K562 (cell line): Measurements from ENCODE around the gene LPCAT1. TPM values are rescaled to one million over a fixed set of nuclear protein-coding genes. Genes with fewer than 3 reads are reported as not detected.

Experiments
- ATAC-seq: fragments of 200-7000 bp; cut with Tn5 transposase; 3 replicates; pipeline ENCODE4 v1.9.1; 2020; ENCODE audit warnings: moderate library complexity
- BruUV-seq: library from RNA; stranded (reverse); fragments of 400-500 nt; replicated peaks from 2 replicates; lab custom pipeline; 2021; lab: Mats Ljungman, UMichigan
- CTCF ChIA-PET: fragments of 300-600 bp; formaldehyde crosslinking; extraction: SDS; loops from one replicate; lab custom pipeline; 2021; ENCODE audit warnings: low intra/inter-chr PET ratio; lab: Yijun Ruan, JAX
- POLR2A ChIA-PET: fragments of 300-600, 350-650 bp; sonication (Branson Sonifier 250); formaldehyde crosslinking; extraction: SDS; loops from one replicate; lab custom pipeline; 2021; ENCODE audit warnings: antibody characterized with exemption, inconsistent platforms; lab: Yijun Ruan, JAX
- DNase-seq, 4 experiments: peaks; one replicate each; pipeline versions ENCODE4 v3.0.0 to v3.0.0-alpha.2; 2011 to 2018; ENCODE audit warnings: low spot score in 3 of 4, mixed read lengths in 3 of 4; ENCODE audit errors: extremely low read depth in 1 of 4
- FAIRE-seq: peaks from 2 replicates; lab custom pipeline; 2011; peaks lifted over from hg19 to GRCh38; lab: Jason Lieb, UNC
- H2AFZ ChIP-seq: 2 replicates; pipeline ENCODE4 v1.6.0; 2011; ENCODE audit warnings: low read depth, low read length, control low read depth, inconsistent platforms
- H3K27ac ChIP-seq: fragments of 200-600 bp; 3 replicates; pipeline ENCODE4 v1.8.0; 2011; ENCODE audit warnings: low read depth, mild to moderate bottlenecking, control low read depth, inconsistent platforms, low read length, moderate library complexity, mixed read lengths; ENCODE audit errors: extremely low read depth
- H3K27me3 ChIP-seq, 2 experiments: fragments of 300-600 bp in 1 of 2; 2 replicates in 1 of 2; 3 replicates in 1 of 2; pipeline versions ENCODE4 v1.6.0 to v1.8.0; 2011; ENCODE audit warnings: inconsistent platforms in 2 of 2, low read length in 2 of 2, mild to moderate bottlenecking in 1 of 2, mixed read lengths in 1 of 2, moderate library complexity in 1 of 2; ENCODE audit not compliant: control insufficient read depth in 2 of 2, insufficient read depth in 2 of 2
- H3K36me3 ChIP-seq: fragments of 300-600 bp; 3 replicates; pipeline ENCODE4 v1.8.0; 2011; ENCODE audit warnings: mild to moderate bottlenecking, low read length, inconsistent platforms; ENCODE audit not compliant: control insufficient read depth, insufficient read depth
- H3K4me1 ChIP-seq, 2 experiments: fragments of 200-600 bp in 1 of 2; replicated peaks in 1 of 2; 2 replicates in 1 of 2; 3 replicates in 1 of 2; pipeline versions ENCODE4 v1.5.1 to v1.8.0; 2011; ENCODE audit warnings: inconsistent platforms in 2 of 2, low read length in 2 of 2, mild to moderate bottlenecking in 1 of 2, mixed read lengths in 1 of 2, moderate library complexity in 1 of 2; ENCODE audit not compliant: control insufficient read depth in 2 of 2, insufficient read depth in 2 of 2
- H3K4me2 ChIP-seq: 2 replicates; pipeline ENCODE4 v1.6.1; 2011; ENCODE audit warnings: low read length, control low read depth, inconsistent platforms, mixed read lengths; ENCODE audit not compliant: insufficient read depth
- H3K4me3 ChIP-seq: fragments of 200-600 bp; sonication (generic), shearing (Covaris generic); 2 replicates; pipeline ENCODE4 v1.5.1; 2016; ENCODE audit warnings: control low read depth, inconsistent platforms
- H3K79me2 ChIP-seq: fragments of 200-600 bp; 3 replicates; pipeline ENCODE4 v1.8.0; 2011; ENCODE audit warnings: low read length, inconsistent platforms; ENCODE audit not compliant: control insufficient read depth, insufficient read depth
- H3K9ac ChIP-seq, 2 experiments: 2 replicates each; pipeline versions ENCODE4 v1.6.0 to v1.6.1; 2011; ENCODE audit warnings: low read depth in 2 of 2, low read length in 2 of 2, control low read depth in 1 of 2, inconsistent platforms in 1 of 2, mild to moderate bottlenecking in 1 of 2, mixed read lengths in 1 of 2; ENCODE audit not compliant: insufficient read depth in 1 of 2
- H3K9me1 ChIP-seq: one replicate; pipeline ENCODE4 v1.6.0; 2011; ENCODE audit warnings: inconsistent platforms, mild to moderate bottlenecking, low read length, moderate library complexity; ENCODE audit not compliant: control insufficient read depth, insufficient read depth
- H3K9me3 ChIP-seq: replicated peaks from 2 replicates; pipeline ENCODE4 v1.5.1; 2011; ENCODE audit warnings: low read depth, low read length, inconsistent platforms; ENCODE audit not compliant: control insufficient read depth, insufficient read depth
- H4K20me1 ChIP-seq: replicated peaks from 2 replicates; pipeline ENCODE4 v1.6.1; 2011; ENCODE audit warnings: low read length, inconsistent platforms, mixed read lengths; ENCODE audit not compliant: control insufficient read depth, insufficient read depth
- E2F3 ChIP-seq: fragments of 250-450 bp; sonication (Bioruptor Pico); IDR thresholded peaks from 2 replicates; pipeline ENCODE4 v1.4.0; 2020; ENCODE audit warnings: mild to moderate bottlenecking
- FOSL1 ChIP-seq: fragments of 200-800 bp; sonication (Bioruptor generic); conservative IDR thresholded peaks from 2 replicates; pipeline ENCODE4 v1.6.1; 2016; ENCODE audit warnings: missing genetic modification characterization, missing compliant biosample characterization
- HDAC6 ChIP-seq: IDR thresholded peaks from 2 replicates; pipeline ENCODE4 v1.6.1; 2012; ENCODE audit warnings: low read depth, mild to moderate bottlenecking, control low read depth, inconsistent platforms, low read length, moderate library complexity
- HDAC8 ChIP-seq: fragments of 450-650 bp; IDR thresholded peaks from 2 replicates; pipeline ENCODE4 v1.6.1; 2016; ENCODE audit warnings: mild to moderate bottlenecking, missing genetic modification characterization, moderate library complexity, missing compliant biosample characterization
- HNRNPUL1 ChIP-seq: fragments of 200-400 bp; formaldehyde crosslinking; IDR thresholded peaks from 2 replicates; pipeline ENCODE4 v1.6.1; 2017; ENCODE audit warnings: low read length
- ILK ChIP-seq: fragments of 450-650 bp; IDR thresholded peaks from 2 replicates; pipeline ENCODE4 v1.6.1; 2016; ENCODE audit warnings: missing genetic modification characterization, low read depth, mild to moderate bottlenecking, missing compliant biosample characterization, moderate library complexity, borderline replicate concordance
- NFIX ChIP-seq: fragments of 250-450 bp; sonication (Bioruptor Pico); IDR thresholded peaks from 2 replicates; pipeline ENCODE4 v1.4.0; 2020; ENCODE audit warnings: low read depth, mild to moderate bottlenecking, moderate library complexity
- NR2C2 ChIP-seq, 2 experiments: fragments of 200-800 bp in 1 of 2; sonication (Bioruptor generic) in 1 of 2; sonication (generic) in 1 of 2; formaldehyde crosslinking in 1 of 2; IDR thresholded peaks; 2 replicates each; pipeline versions ENCODE4 v1.6.1 to v1.8.0; 2016 to 2022; ENCODE audit warnings: mild to moderate bottlenecking in 1 of 2, missing compliant biosample characterization in 1 of 2, missing genetic modification characterization in 1 of 2, missing genetic modification reagents in 1 of 2
- POU5F1 ChIP-seq: fragments of 150-350 bp; IDR thresholded peaks from 2 replicates; pipeline ENCODE4 v1.6.1; 2014; ENCODE audit warnings: borderline replicate concordance, low read length, low read depth, mild to moderate bottlenecking; ENCODE audit not compliant: partially characterized antibody
- SETDB1 ChIP-seq: IDR thresholded peaks from one replicate; pipeline ENCODE4 v1.6.1; 2012; ENCODE audit warnings: low read length, control low read depth, inconsistent platforms
- SRSF9 ChIP-seq: fragments of 200-400 bp; formaldehyde crosslinking; IDR thresholded peaks from 2 replicates; pipeline ENCODE4 v1.6.1; 2017; ENCODE audit warnings: low read depth, low read length, borderline replicate concordance
- TEAD2 ChIP-seq: fragments of 450-650 bp; IDR thresholded peaks from 2 replicates; pipeline ENCODE4 v1.6.1; 2016; ENCODE audit warnings: missing genetic modification characterization, control low read depth, missing compliant biosample characterization
- ZNF408 ChIP-seq: fragments of 250-450 bp; sonication (Bioruptor Pico); IDR thresholded peaks from 2 replicates; pipeline ENCODE4 v1.4.0; 2020; ENCODE audit warnings: low read depth, mild to moderate bottlenecking, moderate library complexity
- ZNF778 ChIP-seq: fragments of 450-650 bp; formaldehyde crosslinking; IDR thresholded peaks from 2 replicates; pipeline ENCODE4 v1.4.0; 2020; ENCODE audit warnings: mild to moderate bottlenecking, moderate library complexity
- WGBS: fragments of 100-300 bp; shearing (Covaris generic); methylation state at CpG from one replicate; pipeline ENCODE4 v1.1.6; 2016; ENCODE audit warnings: low coverage, mixed read lengths; ENCODE audit not compliant: insufficient coverage; ENCODE audit errors: missing lambda C conversion rate; 5-methylcytosine and 5-hydroxymethylcytosine counted together
- in situ Hi-C: fragments of 300-500 bp; cut with MboI; formaldehyde crosslinking; loops from 4 replicates; pipeline ENCODE4 v1.15.0; 2018; ENCODE audit warnings: inconsistent platforms, mixed read lengths
- intact Hi-C: fragments of 100-400 bp; cut with micrococcal nuclease; formaldehyde crosslinking; loops from 2 replicates; pipeline ENCODE4 v1.14.2; 2022
- polyA plus RNA-seq, 8 experiments: library from polyadenylated mRNA; depleted of rRNA in 4 of 8; stranded (reverse) in 5 of 8; unstranded in 3 of 8; fragments of >200 nt; fragmentation: Nextera tagmentation in 2 of 8; fragmentation: Illumina TruSeq in 1 of 8; extraction: Ambion mirVana in 2 of 8; extraction: Trizol in 1 of 8; gene quantifications; 2 replicates each; pipeline versions ENCODE4 v1.2.1 to v1.2.3, GENCODE V29; 2011 to 2014; ENCODE audit warnings: inconsistent platforms in 1 of 8, missing spikeins in 1 of 8
- total RNA-seq, 7 experiments: library from RNA; depleted of rRNA in 6 of 7; stranded (reverse); fragments of >200 nt in 6 of 7; fragmentation: Illumina TruSeq in 2 of 7; extraction: Trizol in 2 of 7; gene quantifications; 2 replicates each; pipeline versions ENCODE4 v1.2.1 to v1.2.3, GENCODE V29; 2011 to 2021; ENCODE audit warnings: low replicate concordance in 1 of 7
- TF ChIP-seq, protein P1 (sequence below): fragments of 250-450 bp; sonication (Bioruptor Pico); IDR thresholded peaks from 2 replicates; pipeline ENCODE4 v1.5.0; 2021
- TF ChIP-seq, protein P2 (sequence below): sonication (generic); formaldehyde crosslinking; IDR thresholded peaks from 2 replicates; pipeline ENCODE4 v1.8.1; 2023; ENCODE audit warnings: mild to moderate bottlenecking, missing genetic modification reagents
- TF ChIP-seq, protein P3 (sequence below): fragments of 450-650 bp; IDR thresholded peaks from 2 replicates; pipeline ENCODE4 v1.6.1; 2016

The LPCAT1 gene
- total and polyA plus RNA-seq, 9 of the 15 experiments (the other 6 are each of a cell fraction or from before 2014, with no cell fraction given) = 0.14 to 18.4 (median 13.9) TPM

DNA sequence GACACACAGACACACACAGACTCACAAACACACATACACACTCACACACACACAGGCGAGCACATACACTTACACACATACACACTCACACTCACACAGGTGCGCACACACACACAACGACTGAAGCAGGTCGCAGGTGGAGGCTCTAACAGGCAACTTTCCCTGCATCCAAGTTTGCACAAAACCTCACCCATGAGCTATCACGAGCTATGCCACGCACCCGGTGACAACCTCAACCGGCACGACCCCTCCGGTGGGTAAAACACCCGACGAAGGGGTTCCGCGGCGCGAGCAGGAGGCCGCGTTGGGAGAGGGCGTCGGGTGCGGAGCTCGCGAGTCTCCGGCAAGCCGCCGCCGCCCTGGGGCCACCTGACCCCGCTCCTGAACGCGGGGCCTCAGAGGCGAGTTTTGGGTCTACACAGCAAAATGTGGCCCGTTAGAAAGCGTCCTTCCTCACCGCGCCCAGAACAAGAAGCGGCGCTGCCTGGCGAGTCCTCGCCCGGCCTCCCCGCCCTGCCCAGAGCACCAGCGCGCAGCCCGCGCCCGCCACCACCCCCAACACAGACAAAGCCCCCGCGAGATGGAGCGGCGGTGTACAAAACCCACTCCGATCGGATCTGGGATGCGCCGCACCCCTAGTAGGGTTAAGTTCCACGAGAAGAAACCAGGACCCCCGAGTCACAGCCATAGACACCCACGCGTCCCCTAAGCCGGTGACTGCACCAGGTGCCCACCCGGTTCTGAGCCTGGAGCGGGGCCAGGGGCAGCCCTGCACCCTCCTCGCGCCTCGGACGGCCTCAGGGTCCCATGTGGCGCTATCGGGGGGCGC is 79.2 kb downstream of the LPCAT1 start:
- no peak overlapping the region for H3K9ac ChIP-seq
- intact Hi-C loops (no loop called here), in situ Hi-C loops (no loop called here)
- ChIA-PET POLR2A (no interaction called here), CTCF (no interaction called here)
- ATAC-seq (no peak), FAIRE-seq (no peak), DNase-seq (no peak)
- no peak overlapping the region for H3K4me3 ChIP-seq
- H3K9me3 ChIP-seq = no peaks in the 10 kb centered on the region
- H3K36me3 ChIP-seq = no peaks in the 10 kb centered on the region
- no TSS peak for BruUV-seq
- H3K4me1 ChIP-seq = peaks cover 0 to 18% of the 10 kb centered on the region in 2 experiments; a peak in 2 of 5 replicates
- peaks cover 45 to 78% of the 10 kb centered on the region in 2 experiments; a peak in 4 of 5 replicates for H3K27me3 ChIP-seq
- no peaks in the 10 kb centered on the region for H3K9me1 ChIP-seq
- H4K20me1 ChIP-seq = no peaks in the 10 kb centered on the region
- no peak overlapping the region for H3K27ac ChIP-seq
- H3K4me2 ChIP-seq = no peak overlapping the region
- H2AFZ ChIP-seq = no peak overlapping the region
- 62% methylated on average over 59 of the region's 68 CpGs for WGBS
- TF ChIP-seq TEAD2 (tag) = no peak
- TF ChIP-seq HDAC6 = no peak
- TF ChIP-seq ZNF778 (CRISPR knock-in tag) = no peak
- TF ChIP-seq E2F3 (CRISPR knock-in tag) = no peak
- no peak for TF ChIP-seq SETDB1
- TF ChIP-seq SRSF9 = no peak
- no peak for TF ChIP-seq POU5F1
- TF ChIP-seq, protein P1, sequence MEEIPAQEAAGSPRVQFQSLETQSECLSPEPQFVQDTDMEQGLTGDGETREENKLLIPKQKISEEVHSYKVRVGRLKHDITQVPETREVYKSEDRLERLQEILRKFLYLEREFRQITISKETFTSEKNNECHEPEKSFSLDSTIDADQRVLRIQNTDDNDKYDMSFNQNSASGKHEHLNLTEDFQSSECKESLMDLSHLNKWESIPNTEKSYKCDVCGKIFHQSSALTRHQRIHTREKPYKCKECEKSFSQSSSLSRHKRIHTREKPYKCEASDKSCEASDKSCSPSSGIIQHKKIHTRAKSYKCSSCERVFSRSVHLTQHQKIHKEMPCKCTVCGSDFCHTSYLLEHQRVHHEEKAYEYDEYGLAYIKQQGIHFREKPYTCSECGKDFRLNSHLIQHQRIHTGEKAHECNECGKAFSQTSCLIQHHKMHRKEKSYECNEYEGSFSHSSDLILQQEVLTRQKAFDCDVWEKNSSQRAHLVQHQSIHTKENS (CRISPR knock-in tag) = no peak
- TF ChIP-seq, protein P2, sequence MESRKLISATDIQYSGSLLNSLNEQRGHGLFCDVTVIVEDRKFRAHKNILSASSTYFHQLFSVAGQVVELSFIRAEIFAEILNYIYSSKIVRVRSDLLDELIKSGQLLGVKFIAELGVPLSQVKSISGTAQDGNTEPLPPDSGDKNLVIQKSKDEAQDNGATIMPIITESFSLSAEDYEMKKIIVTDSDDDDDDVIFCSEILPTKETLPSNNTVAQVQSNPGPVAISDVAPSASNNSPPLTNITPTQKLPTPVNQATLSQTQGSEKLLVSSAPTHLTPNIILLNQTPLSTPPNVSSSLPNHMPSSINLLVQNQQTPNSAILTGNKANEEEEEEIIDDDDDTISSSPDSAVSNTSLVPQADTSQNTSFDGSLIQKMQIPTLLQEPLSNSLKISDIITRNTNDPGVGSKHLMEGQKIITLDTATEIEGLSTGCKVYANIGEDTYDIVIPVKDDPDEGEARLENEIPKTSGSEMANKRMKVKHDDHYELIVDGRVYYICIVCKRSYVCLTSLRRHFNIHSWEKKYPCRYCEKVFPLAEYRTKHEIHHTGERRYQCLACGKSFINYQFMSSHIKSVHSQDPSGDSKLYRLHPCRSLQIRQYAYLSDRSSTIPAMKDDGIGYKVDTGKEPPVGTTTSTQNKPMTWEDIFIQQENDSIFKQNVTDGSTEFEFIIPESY (CRISPR knock-in tag) = no peak
- TF ChIP-seq ILK (tag) = no peak
- no peak for TF ChIP-seq FOSL1 (tag)
- TF ChIP-seq NR2C2 (CRISPR knock-in tag; IDR thresholded peaks at IDR 0.05) = no peak
- no peak for TF ChIP-seq NR2C2 (tag; IDR thresholded peaks at IDR 0.05)
- TF ChIP-seq HDAC8 (tag) = no peak
- no peak for TF ChIP-seq ZNF408
- TF ChIP-seq, protein P3, sequence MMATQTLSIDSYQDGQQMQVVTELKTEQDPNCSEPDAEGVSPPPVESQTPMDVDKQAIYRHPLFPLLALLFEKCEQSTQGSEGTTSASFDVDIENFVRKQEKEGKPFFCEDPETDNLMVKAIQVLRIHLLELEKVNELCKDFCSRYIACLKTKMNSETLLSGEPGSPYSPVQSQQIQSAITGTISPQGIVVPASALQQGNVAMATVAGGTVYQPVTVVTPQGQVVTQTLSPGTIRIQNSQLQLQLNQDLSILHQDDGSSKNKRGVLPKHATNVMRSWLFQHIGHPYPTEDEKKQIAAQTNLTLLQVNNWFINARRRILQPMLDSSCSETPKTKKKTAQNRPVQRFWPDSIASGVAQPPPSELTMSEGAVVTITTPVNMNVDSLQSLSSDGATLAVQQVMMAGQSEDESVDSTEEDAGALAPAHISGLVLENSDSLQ = no peak
- TF ChIP-seq HNRNPUL1 = no peak
- no peak for TF ChIP-seq NFIX (CRISPR knock-in tag)
- no peaks in the 10 kb centered on the region for H3K79me2 ChIP-seq
